Measurements from ENCODE around the gene NPDC1.

NPDC1 gene

GRCh38 chr9:137046088-137046787 lies at the start of gene NPDC1:
NPDC1 (minus strand) TSS chr9:137046177; CDS start chr9:137045989, 188 bp downstream.
- peak; percentile 91 for DNase-seq (ENCODE audit: low spot score)

- DNase-seq (ENCODE audit: low spot score), result no peak
Observed at GRCh38 chr9:137089232-137089947, 43.4 kb upstream of the NPDC1 start.

GRCh38 chr9:137088121-137088520 lies 42.1 kb upstream of the NPDC1 start:
- no peak for DNase-seq (ENCODE audit: low spot score)

- no peak for DNase-seq (ENCODE audit: low spot score)
Observed at GRCh38 chr9:137087409-137087925, 41.5 kb upstream of the NPDC1 start.

GRCh38 chr9:137086531-137087408 lies 40.8 kb upstream of the NPDC1 start, which contains the start of gene MAN1B1:
MAN1B1 (plus strand) TSS chr9:137086985; CDS start chr9:137087000, 15 bp downstream.
- peak; percentile 99 for DNase-seq (ENCODE audit: low spot score)

- DNase-seq (ENCODE audit: low spot score), result peak; percentile 44
Observed at GRCh38 chr9:137085920-137086530, 40.0 kb upstream of the NPDC1 start.

GRCh38 chr9:137084526-137084925 lies 38.5 kb upstream of the NPDC1 start:
- DNase-seq (ENCODE audit: low spot score), result no peak

GRCh38 chr9:137083394-137084004 lies 37.5 kb upstream of the NPDC1 start:
- DNase-seq (ENCODE audit: low spot score), result peak; percentile 89

- DNase-seq (ENCODE audit: low spot score), result no peak
Observed at GRCh38 chr9:137082925-137083290, 36.9 kb upstream of the NPDC1 start.

GRCh38 chr9:137082222-137082924 lies 36.4 kb upstream of the NPDC1 start:
- no peak for DNase-seq (ENCODE audit: low spot score)

- no peak for DNase-seq (ENCODE audit: low spot score)
Observed at GRCh38 chr9:137080260-137081122, 34.5 kb upstream of the NPDC1 start.

- no peak for DNase-seq (ENCODE audit: low spot score)
Observed at GRCh38 chr9:137079401-137079787, 33.4 kb upstream of the NPDC1 start.

GRCh38 chr9:137078701-137079400 lies 32.9 kb upstream of the NPDC1 start:
- no peak for DNase-seq (ENCODE audit: low spot score)

GRCh38 chr9:137077758-137078693 lies 32.0 kb upstream of the NPDC1 start:
- no peak for DNase-seq (ENCODE audit: low spot score)

GRCh38 chr9:137077010-137077747 lies 31.2 kb upstream of the NPDC1 start, which contains the start of gene UAP1L1:
UAP1L1 (plus strand) TSS chr9:137077517; CDS start chr9:137077533, 16 bp downstream.
- DNase-seq (ENCODE audit: low spot score), result peak; percentile 86

GRCh38 chr9:137076636-137077009 lies 30.6 kb upstream of the NPDC1 start:
- no peak for DNase-seq (ENCODE audit: low spot score)

GRCh38 chr9:137075275-137075775 lies 29.3 kb upstream of the NPDC1 start:
- DNase-seq (ENCODE audit: low spot score), result no peak

All from AG08395 (cell line).